CD4-positive, alpha-beta memory T cell (primary cell): Measurements from ENCODE around the gene NRXN3. TPM values are rescaled to one million over a fixed set of nuclear protein-coding genes. Genes with fewer than 3 reads are reported as not detected.

Experiments used
- CTCF ChIA-PET: fragments of 350-600 bp; sonication (Branson Sonifier 250); formaldehyde crosslinking; loops from one replicate; lab custom pipeline; 2021; ENCODE audit warnings: inconsistent platforms; ENCODE audit not compliant: partially characterized antibody; lab: Charles Lee
- POLR2A ChIA-PET: fragments of 350-600 bp; sonication (Branson Sonifier 250); formaldehyde crosslinking; loops from one replicate; lab custom pipeline; 2021; ENCODE audit not compliant: partially characterized antibody; lab: Charles Lee
- DNase-seq, 5 donors: peaks; one replicate each; pipeline versions ENCODE4 v3.0.0 to v3.0.0-alpha.2; 2020 to 2022; ENCODE audit warnings: mixed read lengths in 1 of 5
- H3K27ac ChIP-seq: one replicate; pipeline ENCODE4 v1.7.0; 2013; ENCODE audit warnings: low read depth, low read length
- H3K27me3 ChIP-seq: 2 replicates; pipeline ENCODE4 v1.7.0; 2013; ENCODE audit warnings: mild to moderate bottlenecking, low read length, moderate library complexity; ENCODE audit not compliant: insufficient read depth
- H3K36me3 ChIP-seq: 2 replicates; pipeline ENCODE4 v1.7.0; 2013; ENCODE audit warnings: mild to moderate bottlenecking, low read length, moderate library complexity; ENCODE audit not compliant: insufficient read depth
- H3K4me1 ChIP-seq: 2 replicates; pipeline ENCODE4 v1.7.0; 2013; ENCODE audit warnings: mild to moderate bottlenecking, low read length, moderate library complexity; ENCODE audit not compliant: insufficient read depth
- H3K4me3 ChIP-seq, 2 donors: one replicate each; pipeline ENCODE4 v1.7.0; 2013; ENCODE audit warnings: low read length in 2 of 2, mild to moderate bottlenecking in 1 of 2
- H3K9me3 ChIP-seq, 2 donors: one replicate each; pipeline ENCODE4 v1.7.0; 2013; ENCODE audit warnings: low read length in 2 of 2, control low read depth in 1 of 2; ENCODE audit not compliant: control insufficient read depth in 1 of 2
- H3K27ac Mint-ChIP-seq, 7 donors: one replicate each; pipeline ENCODE4 v1.8.0; 2020 to 2021; ENCODE audit warnings: mixed read lengths in 7 of 7, mild to moderate bottlenecking in 6 of 7, inconsistent platforms in 3 of 7, moderate library complexity in 3 of 7
- H3K27me3 Mint-ChIP-seq, 2 donors: one replicate each; pipeline ENCODE4 v1.8.0; 2020 to 2021; ENCODE audit warnings: mixed read lengths in 2 of 2
- H3K36me3 Mint-ChIP-seq, 2 donors: one replicate each; pipeline ENCODE4 v1.8.0; 2020 to 2021; ENCODE audit warnings: mixed read lengths in 2 of 2, inconsistent platforms in 1 of 2, mild to moderate bottlenecking in 1 of 2
- H3K4me1 Mint-ChIP-seq, 4 donors: one replicate each; pipeline ENCODE4 v1.8.0; 2020 to 2021; ENCODE audit warnings: mixed read lengths in 4 of 4, mild to moderate bottlenecking in 1 of 4
- H3K4me3 Mint-ChIP-seq, 8 donors: one replicate each; pipeline ENCODE4 v1.8.0; 2020 to 2021; ENCODE audit warnings: mixed read lengths in 8 of 8, mild to moderate bottlenecking in 7 of 8, moderate library complexity in 6 of 8, inconsistent platforms in 3 of 8
- H3K9me3 Mint-ChIP-seq, 8 donors: one replicate each; pipeline ENCODE4 v1.8.0; 2020 to 2021; ENCODE audit warnings: mixed read lengths in 8 of 8, mild to moderate bottlenecking in 5 of 8, inconsistent platforms in 3 of 8, moderate library complexity in 1 of 8
- intact Hi-C: fragments of 100-400 bp; cut with micrococcal nuclease; formaldehyde crosslinking; loops from one replicate; pipeline ENCODE4 v1.15.1; 2023
- polyA plus RNA-seq, 2 donors: library from polyadenylated mRNA; unstranded; fragments of 300-500 nt; fragmentation: Illumina TruSeq; gene quantifications; one replicate each; pipeline ENCODE4 v1.2.3, GENCODE V29; 2021
- total RNA-seq, 2 experiments: library from RNA; stranded (reverse); gene quantifications; one replicate each; pipeline ENCODE4 v1.2.3, GENCODE V29; 2021

NRXN3 gene
- total and polyA plus RNA-seq, 4 experiments from 2014 or later: not detected

GRCh38 chr14:79600406-79600805 lies 1430.2 kb downstream of the NRXN3 start:
- Histone ChIP-seq H3K4me1 (no peaks in the 10 kb centered on the region), H3K27ac (no peak overlapping the region), H3K36me3 (no peaks in the 10 kb centered on the region), H3K9me3 (no peaks in the 10 kb centered on the region), H3K27me3 (no peaks in the 10 kb centered on the region), H3K4me3 (no peak overlapping the region)
- Mint-ChIP-seq H3K9me3 (peaks cover 0 to 3% (median 0%) of the 10 kb centered on the region in 8 donors), H3K27ac (no peak overlapping the region), H3K36me3 (no peaks in the 10 kb centered on the region), H3K4me1 (no peaks in the 10 kb centered on the region), H3K4me3 (no peak overlapping the region), H3K27me3 (no peaks in the 10 kb centered on the region)
- DNase-seq: no peak
- POLR2A ChIA-PET: no interaction called here
- intact Hi-C loops: no loop called here
- CTCF ChIA-PET: no interaction called here

- Histone ChIP-seq H3K36me3 (no peaks in the 10 kb centered on the region), H3K9me3 (no peaks in the 10 kb centered on the region), H3K4me3 (no peak overlapping the region), H3K4me1 (no peaks in the 10 kb centered on the region), H3K27ac (no peak overlapping the region), H3K27me3 (no peaks in the 10 kb centered on the region)
- Mint-ChIP-seq H3K9me3 (peaks cover 0 to 3% (median under 1%) of the 10 kb centered on the region in 8 donors), H3K36me3 (no peaks in the 10 kb centered on the region), H3K4me3 (no peak overlapping the region), H3K4me1 (no peaks in the 10 kb centered on the region), H3K27me3 (no peaks in the 10 kb centered on the region), H3K27ac (no peak overlapping the region)
- ChIA-PET CTCF (no interaction called here), POLR2A (no interaction called here)
- DNase-seq: no peak
- intact Hi-C loops: no loop called here
These were observed 1431.4 kb downstream of the NRXN3 start for GRCh38 chr14:79601579-79601978.

- H3K4me1 ChIP-seq: no peaks in the 10 kb centered on the region
- ChIA-PET CTCF (no interaction called here), POLR2A (no interaction called here)
- H3K36me3 Mint-ChIP-seq: no peaks in the 10 kb centered on the region
- no peaks in the 10 kb centered on the region for H3K9me3 ChIP-seq
- no peaks in the 10 kb centered on the region for H3K36me3 ChIP-seq
- peaks cover 0 to 3% (median 0%) of the 10 kb centered on the region in 8 donors for H3K9me3 Mint-ChIP-seq
- H3K4me1 Mint-ChIP-seq: no peaks in the 10 kb centered on the region
- no peak overlapping the region for H3K4me3 Mint-ChIP-seq
- H3K27me3 Mint-ChIP-seq: no peaks in the 10 kb centered on the region
- no peak overlapping the region for H3K4me3 ChIP-seq
- no peak overlapping the region for H3K27ac Mint-ChIP-seq
- no peak for DNase-seq
- intact Hi-C loops: no loop called here
- no peak overlapping the region for H3K27ac ChIP-seq
- no peaks in the 10 kb centered on the region for H3K27me3 ChIP-seq
These were observed 1431.9 kb downstream of the NRXN3 start for GRCh38 chr14:79602045-79602444.

DNA sequence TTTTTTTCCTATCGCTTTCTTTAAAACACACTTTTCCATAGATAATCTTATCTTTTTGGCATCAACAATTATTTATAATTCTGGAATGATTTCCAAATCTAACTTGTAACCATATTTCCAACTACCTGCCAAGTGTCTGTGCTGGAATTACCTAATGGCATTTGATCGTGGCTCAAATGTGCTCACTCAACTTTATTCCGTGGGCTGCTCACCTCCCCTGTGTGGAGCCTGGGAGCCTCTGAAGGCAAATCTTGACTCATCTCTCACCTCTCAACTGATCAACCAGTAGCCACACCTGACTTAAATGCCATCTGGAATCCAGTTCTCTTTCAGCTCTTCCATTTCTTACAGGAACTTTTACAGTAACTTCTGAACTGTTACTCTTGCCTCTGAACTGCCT lies 1432.6 kb downstream of the NRXN3 start:
- H3K9me3 ChIP-seq: no peaks in the 10 kb centered on the region
- H3K27ac Mint-ChIP-seq: no peak overlapping the region
- POLR2A ChIA-PET: no interaction called here
- DNase-seq: no peak
- H3K27me3 Mint-ChIP-seq: no peaks in the 10 kb centered on the region
- no peaks in the 10 kb centered on the region for H3K27me3 ChIP-seq
- H3K9me3 Mint-ChIP-seq: peaks cover 0 to 3% (median 0%) of the 10 kb centered on the region in 8 donors
- H3K4me1 Mint-ChIP-seq: no peaks in the 10 kb centered on the region
- H3K4me3 Mint-ChIP-seq: no peak overlapping the region
- H3K27ac ChIP-seq: no peak overlapping the region
- no peaks in the 10 kb centered on the region for H3K4me1 ChIP-seq
- intact Hi-C loops: no loop called here
- H3K36me3 ChIP-seq: no peaks in the 10 kb centered on the region
- H3K4me3 ChIP-seq: no peak overlapping the region
- H3K36me3 Mint-ChIP-seq: no peaks in the 10 kb centered on the region
- CTCF ChIA-PET: no interaction called here

DNA sequence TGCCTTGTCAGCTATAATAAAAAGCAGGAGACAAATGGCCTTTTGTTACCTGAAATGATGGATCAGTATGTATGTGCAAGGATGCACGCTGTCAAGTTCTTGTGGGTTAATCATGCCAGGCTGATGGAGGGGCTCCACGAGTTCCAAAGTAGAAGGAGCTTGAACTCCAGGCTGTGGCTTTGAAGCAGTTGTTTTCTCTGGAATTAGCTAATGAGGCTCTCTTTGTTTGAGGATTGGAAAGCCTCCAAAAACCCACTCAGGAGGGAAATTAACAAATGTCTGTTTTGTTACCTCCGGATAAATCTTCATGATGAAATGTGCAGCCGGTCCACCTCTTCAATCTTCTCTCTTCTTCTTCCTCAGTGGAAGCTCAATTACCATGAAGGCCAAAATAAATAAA lies 1435.7 kb downstream of the NRXN3 start:
- Mint-ChIP-seq H3K4me3 (no peak overlapping the region), H3K9me3 (peaks cover 0 to 3% (median under 1%) of the 10 kb centered on the region in 8 donors), H3K27me3 (no peaks in the 10 kb centered on the region), H3K36me3 (no peaks in the 10 kb centered on the region), H3K27ac (no peak overlapping the region), H3K4me1 (no peaks in the 10 kb centered on the region)
- intact Hi-C loops: no loop called here
- POLR2A ChIA-PET: no interaction called here
- Histone ChIP-seq H3K9me3 (no peaks in the 10 kb centered on the region), H3K27ac (no peak overlapping the region), H3K27me3 (no peaks in the 10 kb centered on the region), H3K36me3 (no peaks in the 10 kb centered on the region), H3K4me1 (no peaks in the 10 kb centered on the region), H3K4me3 (no peak overlapping the region)
- no peak for DNase-seq
- CTCF ChIA-PET: no interaction called here

DNA sequence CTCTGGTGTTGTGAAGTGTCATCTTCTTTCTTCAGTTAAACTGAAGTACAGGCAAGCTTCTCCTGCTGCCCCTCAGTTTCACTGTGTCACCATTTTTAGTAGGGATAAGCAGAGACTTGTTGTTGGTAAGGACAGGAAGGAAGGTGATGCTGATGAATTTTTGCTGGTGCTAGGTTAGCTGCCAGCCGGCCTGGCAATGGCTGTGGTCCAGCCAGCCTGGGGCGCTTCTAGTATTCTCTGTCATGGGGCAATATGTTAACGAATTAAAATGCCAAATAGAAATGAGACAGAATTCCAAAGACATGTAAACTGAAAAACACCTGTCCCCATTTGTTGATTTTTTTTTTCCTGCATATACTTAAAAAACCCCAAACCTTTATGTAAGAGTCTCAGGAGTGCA lies 1438.3 kb downstream of the NRXN3 start:
- no peak for DNase-seq
- POLR2A ChIA-PET: no interaction called here
- intact Hi-C loops: no loop called here
- Histone ChIP-seq H3K27ac (no peak overlapping the region), H3K9me3 (no peaks in the 10 kb centered on the region), H3K27me3 (no peaks in the 10 kb centered on the region), H3K36me3 (no peaks in the 10 kb centered on the region), H3K4me1 (no peaks in the 10 kb centered on the region), H3K4me3 (no peak overlapping the region)
- no peak overlapping the region for H3K27ac Mint-ChIP-seq
- H3K27me3 Mint-ChIP-seq: no peaks in the 10 kb centered on the region
- H3K4me3 Mint-ChIP-seq: no peak overlapping the region
- CTCF ChIA-PET: no interaction called here
- no peaks in the 10 kb centered on the region for H3K36me3 Mint-ChIP-seq
- H3K4me1 Mint-ChIP-seq: no peaks in the 10 kb centered on the region
- peaks cover 0 to 3% (median 2%) of the 10 kb centered on the region in 8 donors for H3K9me3 Mint-ChIP-seq

- Mint-ChIP-seq H3K4me3 (no peak overlapping the region), H3K9me3 (peaks cover 0 to 4% (median 3%) of the 10 kb centered on the region in 8 donors), H3K36me3 (no peaks in the 10 kb centered on the region), H3K27ac (no peak overlapping the region), H3K27me3 (no peaks in the 10 kb centered on the region), H3K4me1 (no peaks in the 10 kb centered on the region)
- Histone ChIP-seq H3K4me3 (no peak overlapping the region), H3K27ac (no peak overlapping the region), H3K4me1 (no peaks in the 10 kb centered on the region), H3K36me3 (no peaks in the 10 kb centered on the region), H3K9me3 (no peaks in the 10 kb centered on the region), H3K27me3 (no peaks in the 10 kb centered on the region)
- ChIA-PET POLR2A (no interaction called here), CTCF (no interaction called here)
- DNase-seq: no peak
- intact Hi-C loops: no loop called here
These were observed 1443.5 kb downstream of the NRXN3 start for GRCh38 chr14:79613625-79614024.

DNA sequence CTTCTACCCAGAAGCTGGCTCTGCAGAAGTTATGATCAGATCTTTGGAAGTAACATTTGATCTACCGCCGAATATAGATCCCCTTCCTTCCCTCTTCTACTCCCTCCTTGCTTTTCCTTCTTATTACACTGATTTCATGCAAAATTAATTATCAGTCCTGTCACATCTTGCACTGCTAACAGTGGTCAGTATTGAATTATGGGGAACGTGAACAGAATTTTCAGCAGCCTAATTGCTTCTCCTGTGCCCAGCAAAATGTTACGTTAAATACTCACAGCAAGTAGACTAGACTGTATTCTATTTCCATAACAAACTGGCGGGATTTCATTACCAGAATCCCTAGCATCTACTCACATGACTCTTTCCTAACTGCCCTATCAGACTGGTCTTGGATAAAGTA lies 1444.3 kb downstream of the NRXN3 start:
- Mint-ChIP-seq H3K36me3 (no peaks in the 10 kb centered on the region), H3K9me3 (peaks cover 0 to 4% (median 3%) of the 10 kb centered on the region in 8 donors), H3K4me3 (no peak overlapping the region), H3K27ac (no peak overlapping the region), H3K27me3 (no peaks in the 10 kb centered on the region), H3K4me1 (no peaks in the 10 kb centered on the region)
- intact Hi-C loops: no loop called here
- Histone ChIP-seq H3K27ac (no peak overlapping the region), H3K4me3 (no peak overlapping the region), H3K36me3 (no peaks in the 10 kb centered on the region), H3K9me3 (no peaks in the 10 kb centered on the region), H3K4me1 (no peaks in the 10 kb centered on the region), H3K27me3 (no peaks in the 10 kb centered on the region)
- POLR2A ChIA-PET: no interaction called here
- DNase-seq: no peak
- CTCF ChIA-PET: no interaction called here
